ENCODE measurements around the gene BHMT. TPM values are rescaled to one million over a fixed set of nuclear protein-coding genes. Genes with fewer than 3 reads are reported as not detected.

Gene BHMT
- total and polyA plus RNA-seq, 2 donors (not counting 1 experiment from before 2014, with no cell fraction given) = 0.17 TPM; not detected in 1

GRCh38 chr5:79181419-79182022 lies 69.9 kb downstream of the BHMT start:
- Histone ChIP-seq H4K20me1 (ENCODE audit: control insufficient read depth, extremely low read depth, insufficient read depth, low read length) (no peaks in the 10 kb centered on the region), H3K27ac (ENCODE audit: insufficient read depth, low read length) (no peak overlapping the region), H3K4me1 (ENCODE audit: control insufficient read depth, extremely low read depth, insufficient read depth, low read length) (no peaks in the 10 kb centered on the region), H3K79me2 (ENCODE audit: control insufficient read depth, insufficient read depth, low read length) (no peaks in the 10 kb centered on the region), H3K27me3 (ENCODE audit: control insufficient read depth, insufficient read depth, low read length) (no peaks in the 10 kb centered on the region), H3K4me3 (replicated peaks in 1 of 4; ENCODE audit: control extremely low read depth in 1 of 4, insufficient read depth in 1 of 4, low read depth in 3 of 4, low read length in 4 of 4) (no peak overlapping the region), H3K9ac (ENCODE audit: insufficient read depth, low read length) (no peak overlapping the region), H2AFZ (ENCODE audit: low read length) (no peak overlapping the region), H3K4me2 (ENCODE audit: extremely low read depth, insufficient read depth, low read length) (no peak overlapping the region), H3K9me3 (ENCODE audit: control insufficient read depth, insufficient read depth, low read depth, low read length) (no peaks in the 10 kb centered on the region), H3K36me3 (ENCODE audit: control insufficient read depth, insufficient read depth, low read length) (no peaks in the 10 kb centered on the region)
- TF ChIP-seq CTCF (conservative IDR thresholded peaks at IDR 0.05 in 1 of 2, IDR thresholded peaks at IDR 0.05 in 1 of 2; ENCODE audit: low read depth in 1 of 2, low read length in 2 of 2) (no peak), EZH2 (IDR thresholded peaks at IDR 0.05; ENCODE audit: low read length, missing control alignments) (no peak)
- DNase-seq (ENCODE audit: low read depth in 2 of 2) = peak in 1 of 2 donors; percentile 21

Other genes starting within 250 kb of the BHMT start
- 9.0 and 10.1 TPM in 2 replicates for gene ARSB, start 126.5 kb upstream of the BHMT start, total RNA-seq
- gene ARSB, start 126.5 kb upstream of the BHMT start, polyA plus RNA-seq = 24.0 and 27.7 TPM in 2 replicates
- gene DMGDH, start 42.1 kb upstream of the BHMT start, total RNA-seq = 7.7 and 7.9 TPM in 2 replicates
- gene DMGDH, start 42.1 kb upstream of the BHMT start, polyA plus RNA-seq = 0.89 and 1.5 TPM in 2 replicates
- gene BHMT2, start 42.0 kb upstream of the BHMT start, total RNA-seq = 10.3 and 20.3 TPM in 2 replicates
- 6.1 and 6.5 TPM in 2 replicates for gene BHMT2, start 42.0 kb upstream of the BHMT start, polyA plus RNA-seq
- 19.3 and 27.2 TPM in 2 replicates for gene JMY, start 124.3 kb downstream of the BHMT start, total RNA-seq
- gene JMY, start 124.3 kb downstream of the BHMT start, polyA plus RNA-seq = 3.4 and 4.1 TPM in 2 replicates

Measured in fibroblast of lung (primary cell).